IPS-18c (cell line): ENCODE measurements around the gene FLVCR1.
A peak's percentile ranks its signal among the peaks of the same experiment; 100 is the strongest.
"Not testable (repeated sequence)": the region's sequence is repeated elsewhere in the genome, so short reads cannot be mapped to it uniquely, and the experiment has no call there.

Experiments used
- H3K4me3 ChIP-seq: 2 replicates; pipeline ENCODE4 v1.7.0; 2013; ENCODE audit warnings: low read depth, mild to moderate bottlenecking, low read length, moderate library complexity; ENCODE audit not compliant: insufficient read depth
- H3K9me3 ChIP-seq: one replicate; pipeline ENCODE4 v1.6.1; 2013; ENCODE audit warnings: mild to moderate bottlenecking, low read length, moderate library complexity; ENCODE audit not compliant: control insufficient read depth, insufficient read depth

Gene FLVCR1

GRCh38 chr1:212853658-212854057 lies 4.4 kb upstream of the FLVCR1 start:
- H3K9me3 ChIP-seq: peaks cover 2% of the 10 kb centered on the region
- H3K4me3 ChIP-seq: no peak overlapping the region

- H3K9me3 ChIP-seq: peaks cover 2% of the 10 kb centered on the region
- peak overlapping the region; percentile 89 for H3K4me3 ChIP-seq
Measured at GRCh38 chr1:212856755-212857154, 1.3 kb upstream of the FLVCR1 start.

- Histone ChIP-seq H3K4me3 (peak overlapping the region; percentile 89), H3K9me3 (peaks cover 2% of the 10 kb centered on the region)
Measured at GRCh38 chr1:212858461-212859265, 588 bp downstream of the FLVCR1 start.

- peaks cover 2% of the 10 kb centered on the region for H3K9me3 ChIP-seq
- H3K4me3 ChIP-seq: peak overlapping the region; percentile 37
Measured at GRCh38 chr1:212860713-212861581, 2.9 kb downstream of the FLVCR1 start.

GRCh38 chr1:212862111-212862690 lies 4.1 kb downstream of the FLVCR1 start:
- Histone ChIP-seq H3K9me3 (peaks cover 2% of the 10 kb centered on the region), H3K4me3 (no peak overlapping the region)

GRCh38 chr1:212863345-212863744 lies 5.3 kb downstream of the FLVCR1 start:
- not testable (repeated sequence) for H3K4me3 ChIP-seq, H3K9me3 ChIP-seq

GRCh38 chr1:212864201-212864600 lies 6.1 kb downstream of the FLVCR1 start:
- H3K4me3 ChIP-seq: no peak overlapping the region
- H3K9me3 ChIP-seq: no peaks in the 10 kb centered on the region

- H3K9me3 ChIP-seq: no peaks in the 10 kb centered on the region
- no peak overlapping the region for H3K4me3 ChIP-seq
Measured at GRCh38 chr1:212867192-212867591, 9.1 kb downstream of the FLVCR1 start.

GRCh38 chr1:212871976-212872375 lies 13.9 kb downstream of the FLVCR1 start:
- Histone ChIP-seq H3K4me3 (no peak overlapping the region), H3K9me3 (no peaks in the 10 kb centered on the region)

- Histone ChIP-seq H3K4me3 (no peak overlapping the region), H3K9me3 (no peaks in the 10 kb centered on the region)
Measured at GRCh38 chr1:212873518-212873917, 15.4 kb downstream of the FLVCR1 start.

GRCh38 chr1:212878418-212878817 lies 20.3 kb downstream of the FLVCR1 start:
- Histone ChIP-seq H3K9me3 (no peaks in the 10 kb centered on the region), H3K4me3 (no peak overlapping the region)

GRCh38 chr1:212879947-212880690 lies 22.0 kb downstream of the FLVCR1 start:
- Histone ChIP-seq H3K4me3 (no peak overlapping the region), H3K9me3 (no peaks in the 10 kb centered on the region)

- no peaks in the 10 kb centered on the region for H3K9me3 ChIP-seq
- H3K4me3 ChIP-seq: no peak overlapping the region
Measured at GRCh38 chr1:212884592-212884991, 26.5 kb downstream of the FLVCR1 start.

- peaks cover 2% of the 10 kb centered on the region for H3K9me3 ChIP-seq
- H3K4me3 ChIP-seq: no peak overlapping the region
Measured at GRCh38 chr1:212892108-212892507, 34.0 kb downstream of the FLVCR1 start.

- Histone ChIP-seq H3K4me3 (no peak overlapping the region), H3K9me3 (peaks cover 2% of the 10 kb centered on the region)
Measured at GRCh38 chr1:212899845-212900244, 41.8 kb downstream of the FLVCR1 start.

- H3K9me3 ChIP-seq: no peaks in the 10 kb centered on the region
- H3K4me3 ChIP-seq: no peak overlapping the region
Measured at GRCh38 chr1:212901290-212901689, 43.2 kb downstream of the FLVCR1 start.

- H3K9me3 ChIP-seq: no peaks in the 10 kb centered on the region
Measured at GRCh38 chr1:212902054-212902453, 44.0 kb downstream of the FLVCR1 start.

More at GRCh38 chr1:212902054-212902453, 44.0 kb downstream of the FLVCR1 start:
- H3K4me3 ChIP-seq: no peak overlapping the region
